Hematopoietic multipotent progenitor cell treated with erythropoietin and hydrocortisone succinate and interleukin-3 and kit ligand, for 6 days (in vitro differentiated cells): Measurements from ENCODE around the gene TNRC6A.
"Not testable (repeated sequence)": the region's sequence is repeated elsewhere in the genome, so short reads cannot be mapped to it uniquely, and the experiment has no call there.

ENCODE experiments used
- DNase-seq: peaks from one replicate; pipeline ENCODE4 v3.0.0-alpha.2; 2015

The TNRC6A gene

DNA sequence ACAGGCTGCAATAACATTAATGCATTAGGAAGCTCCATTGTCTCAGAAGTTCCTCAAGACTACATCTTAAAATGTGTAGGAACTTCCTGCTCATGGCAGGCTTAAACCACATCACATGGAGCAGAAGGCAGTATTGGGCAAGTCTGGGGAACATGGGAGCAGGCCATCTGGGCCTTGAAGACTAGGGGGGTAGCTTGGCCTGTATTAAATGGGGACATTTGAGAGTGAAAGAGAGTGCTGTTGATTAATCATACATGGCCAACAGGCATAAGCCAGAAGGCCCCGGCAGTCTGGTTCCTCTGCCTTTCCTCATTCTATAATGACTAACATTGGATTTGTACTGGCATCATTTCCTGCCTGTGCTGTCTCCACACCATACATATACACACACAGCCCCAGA is 91.1 kb downstream of the TNRC6A start:
- DNase-seq: no peak

DNA sequence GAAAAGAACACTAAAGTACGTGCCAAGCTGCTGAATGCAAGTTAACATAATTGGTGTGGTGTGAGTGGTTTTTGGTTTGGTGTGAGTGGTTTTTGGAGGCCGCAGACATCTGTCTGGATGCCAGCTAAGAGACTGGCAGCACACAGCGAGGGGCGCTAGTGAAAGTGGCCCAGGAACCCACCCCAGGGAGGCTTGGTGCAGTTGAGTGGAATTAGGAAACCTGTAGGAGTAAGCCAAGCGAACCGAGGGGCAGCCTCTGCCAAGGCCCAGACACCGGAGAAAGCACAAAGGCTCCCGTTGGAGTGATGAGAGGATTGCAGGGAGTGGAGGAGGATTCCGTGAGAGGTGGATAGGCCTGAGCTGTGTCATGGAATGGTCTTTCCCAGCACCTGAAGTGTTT is 91.7 kb downstream of the TNRC6A start:
- no peak for DNase-seq

DNA sequence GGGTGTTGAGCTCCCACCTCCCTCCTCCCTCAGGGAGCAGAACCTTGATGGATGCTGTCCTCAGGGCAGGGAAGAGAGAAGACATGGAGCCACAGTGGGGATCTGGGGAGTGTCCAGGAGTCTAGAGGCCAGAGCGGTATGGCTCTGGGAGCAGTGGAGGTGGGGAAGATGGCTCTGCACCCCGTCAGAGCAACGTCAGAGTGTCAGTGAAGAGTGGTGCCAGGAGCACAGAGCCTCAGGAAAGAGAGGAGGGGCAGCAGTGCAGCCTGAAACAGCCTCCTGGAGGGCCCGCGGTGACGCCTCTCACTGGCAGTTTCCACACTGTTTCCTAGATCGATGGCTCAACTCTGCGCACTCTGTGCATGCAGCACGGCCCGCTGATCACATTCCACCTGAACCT is 93.1 kb downstream of the TNRC6A start:
- no peak for DNase-seq

DNA sequence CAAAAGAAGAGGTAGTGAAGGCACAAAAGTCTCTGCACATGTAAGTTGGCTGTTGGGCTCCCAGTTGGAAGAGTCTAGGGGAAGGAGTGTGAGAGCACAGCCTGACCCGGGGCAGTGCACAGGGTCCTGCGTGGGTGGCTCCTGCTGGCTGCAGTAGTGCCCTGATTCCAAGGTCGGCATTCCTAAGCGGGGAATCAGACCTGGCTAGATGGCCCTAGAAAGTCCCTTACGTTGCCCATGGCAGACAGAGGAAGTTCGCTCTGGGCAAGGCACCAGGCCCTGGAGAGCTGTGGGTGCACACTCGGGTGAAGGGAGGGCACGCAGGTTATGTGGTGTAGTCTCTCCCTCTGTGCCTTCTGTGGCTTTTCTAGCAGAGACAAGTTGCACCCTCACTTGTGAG is 93.5 kb downstream of the TNRC6A start:
- no peak for DNase-seq

DNA sequence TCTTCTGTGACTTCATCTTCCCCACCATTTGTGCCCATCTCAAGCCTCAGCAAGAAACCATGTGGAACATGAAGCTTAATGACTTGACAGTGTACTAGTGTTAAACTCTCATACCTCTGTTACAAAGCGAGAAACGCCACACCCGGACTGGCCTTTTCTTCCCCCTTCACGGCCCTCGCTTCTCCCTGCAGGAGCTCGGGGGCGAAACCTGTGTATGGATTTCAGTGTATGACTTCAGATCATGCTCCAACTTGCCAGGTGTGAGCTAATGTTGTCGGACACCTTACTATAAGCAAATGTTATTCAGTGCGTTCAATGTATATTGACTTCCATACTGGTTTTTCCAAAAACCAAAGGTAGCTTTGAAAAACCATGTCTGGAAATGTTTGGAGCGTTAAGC is 96.2 kb downstream of the TNRC6A start:
- no peak for DNase-seq

DNA sequence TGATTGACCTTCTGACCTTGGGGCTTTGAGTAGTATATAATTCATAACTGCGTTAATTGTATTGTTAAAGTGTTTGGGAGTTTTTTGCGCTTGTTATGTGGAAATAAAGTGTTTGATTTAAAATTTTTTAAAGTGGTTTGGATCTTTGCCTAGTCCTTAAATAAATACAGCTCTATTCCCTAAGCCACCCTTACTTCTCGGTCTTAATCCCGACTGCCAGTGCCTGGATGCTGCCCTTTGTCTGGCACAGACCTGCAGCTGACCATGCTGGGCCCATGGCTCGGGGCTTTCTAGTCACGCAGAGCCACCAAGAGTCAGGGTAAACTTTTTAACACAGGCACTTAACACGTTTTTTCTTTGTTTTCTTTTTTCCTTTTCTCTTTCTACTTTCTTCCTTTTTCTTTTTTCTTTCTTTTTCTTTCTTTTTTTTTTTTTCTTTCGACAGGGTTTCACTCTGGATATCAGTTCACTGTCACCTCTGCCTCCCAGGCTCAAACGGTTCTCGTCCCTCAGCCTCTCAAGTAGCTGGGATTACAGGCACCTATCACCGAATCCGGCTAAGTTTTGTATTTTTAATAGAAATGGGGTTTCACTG is 96.7 kb downstream of the TNRC6A start:
- no peak for DNase-seq

DNA sequence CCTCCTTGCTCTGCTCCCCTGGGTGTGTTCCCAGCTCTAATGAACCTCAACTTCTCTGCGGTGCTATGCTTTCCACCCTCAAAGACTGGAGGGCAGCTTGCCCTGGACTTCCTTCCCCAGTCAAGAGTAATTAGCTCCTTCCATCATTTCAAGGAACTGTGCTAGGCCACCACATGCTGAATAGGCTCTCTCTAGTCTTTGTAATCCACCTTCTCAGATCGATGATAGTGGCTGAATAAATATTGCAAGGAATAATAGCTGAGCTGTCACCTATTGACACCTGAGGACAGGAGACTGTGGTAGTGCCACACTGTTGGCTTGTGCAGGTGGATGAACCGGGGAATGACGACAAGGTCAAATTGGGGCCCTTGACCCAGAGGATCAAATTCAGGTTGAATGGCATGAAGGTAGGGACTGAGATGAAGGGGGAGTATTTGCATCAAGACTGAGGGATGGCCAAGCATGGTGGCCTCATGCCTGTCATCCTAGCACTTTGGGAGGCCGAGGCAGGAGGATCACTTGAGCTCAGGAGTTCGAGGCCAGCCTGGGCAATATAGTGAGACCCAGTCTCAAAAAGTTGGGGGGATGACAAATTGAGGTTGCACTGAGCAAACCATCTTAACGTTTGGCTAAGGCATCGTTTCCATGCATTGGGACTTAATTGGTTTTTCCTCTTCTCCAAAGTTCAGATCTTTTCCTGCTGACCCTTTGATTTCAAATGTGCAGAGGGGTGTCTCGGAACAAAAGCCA is 97.5 kb downstream of the TNRC6A start:
- DNase-seq: no peak

DNA sequence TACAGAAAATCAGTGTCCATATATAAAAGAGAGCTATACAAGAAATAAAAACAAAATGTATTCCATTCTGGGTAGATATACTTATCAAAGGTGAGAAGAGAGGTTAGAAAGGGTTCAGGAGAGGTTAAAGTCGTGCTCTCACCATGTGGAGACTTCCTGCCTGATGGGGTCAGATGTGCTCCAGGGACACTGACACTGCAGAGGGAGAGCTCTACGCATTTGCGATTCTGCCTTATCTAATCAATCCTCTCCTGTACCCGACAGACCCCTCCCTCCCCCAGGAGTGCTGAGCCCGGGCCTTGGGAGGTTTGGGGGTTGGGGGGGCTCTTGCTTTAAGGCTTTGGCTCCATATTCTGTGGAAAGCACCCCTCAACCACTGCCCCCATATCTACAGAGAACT is 99.7 kb downstream of the TNRC6A start:
- DNase-seq: peak; percentile 28

DNA sequence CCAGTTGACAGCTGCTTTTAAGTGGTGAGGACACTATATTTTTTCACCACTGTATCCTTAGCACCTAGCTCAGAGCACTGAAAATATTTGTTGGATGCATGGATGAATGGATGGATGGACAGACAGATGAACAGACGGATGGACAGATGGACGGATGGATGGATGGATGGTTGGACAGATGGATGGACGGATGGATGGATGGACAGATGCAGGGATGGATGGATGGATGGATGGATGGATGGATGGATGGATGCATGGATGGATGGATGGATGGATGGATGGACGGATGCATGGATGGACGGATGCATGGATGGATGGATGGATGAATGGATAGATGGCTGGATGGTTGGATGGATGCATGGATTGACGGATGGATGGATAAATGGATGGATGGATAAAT is 103.9 kb downstream of the TNRC6A start:
- DNase-seq: no peak

DNA sequence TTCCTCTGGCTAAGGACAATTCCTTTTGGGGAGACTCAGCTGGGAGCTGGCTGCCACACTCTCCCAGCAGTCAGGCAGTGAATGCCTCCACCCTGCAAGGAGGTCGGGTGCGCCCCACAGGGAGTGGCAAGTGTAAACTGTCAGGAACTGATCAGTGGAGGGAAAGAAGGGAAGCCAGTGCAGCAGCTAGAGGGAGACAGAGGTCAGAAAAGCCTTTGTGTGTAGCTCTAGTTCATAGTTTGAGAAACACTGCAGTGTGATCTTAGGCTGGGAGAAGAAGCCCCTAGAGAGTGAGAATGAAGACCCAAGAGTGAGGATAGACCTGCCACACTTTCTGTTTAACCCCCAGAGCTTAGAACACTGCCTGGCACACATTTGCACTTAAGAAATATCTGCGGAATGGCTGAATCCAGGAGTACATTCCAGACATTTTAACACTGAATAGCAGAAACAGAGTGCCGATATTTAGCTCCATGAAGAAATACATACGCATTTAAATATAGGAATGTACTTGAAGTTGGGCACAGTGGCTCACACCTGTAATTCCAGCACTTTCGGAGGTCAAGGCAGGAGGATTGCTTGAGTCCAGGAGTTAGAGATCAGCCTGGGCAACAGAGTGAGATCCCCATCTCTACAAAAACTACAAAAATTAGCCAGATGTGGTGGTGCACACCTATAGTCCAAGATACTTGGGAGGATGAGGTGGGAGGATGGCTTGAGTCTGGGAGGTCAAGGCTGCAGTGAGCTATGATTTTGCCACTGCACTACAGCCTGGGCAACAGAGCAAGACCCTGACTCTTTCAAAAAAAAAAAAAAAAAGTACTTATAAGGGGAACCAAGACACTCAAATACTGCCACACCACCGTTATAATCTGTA is 105.2 kb downstream of the TNRC6A start:
- DNase-seq: peak; percentile 90

DNA sequence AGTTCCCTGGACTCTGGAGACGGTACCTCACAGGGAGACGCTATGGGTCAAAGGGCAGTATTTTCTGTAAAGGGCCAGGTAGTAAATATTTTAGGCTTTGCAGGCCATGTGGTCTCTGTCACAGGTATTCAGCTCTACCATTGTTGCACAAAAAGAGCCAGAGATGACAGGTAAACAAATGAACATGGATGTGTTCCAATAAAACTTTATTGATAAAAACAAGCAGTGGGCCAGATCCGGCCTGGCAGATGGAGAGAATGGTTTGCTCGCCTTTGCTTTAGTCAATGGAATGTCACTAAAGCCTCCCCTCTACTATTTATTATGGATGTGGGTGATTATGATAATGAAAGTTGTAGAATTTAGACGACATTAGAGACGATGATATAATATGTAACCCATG is 107.4 kb downstream of the TNRC6A start:
- no peak for DNase-seq

DNA sequence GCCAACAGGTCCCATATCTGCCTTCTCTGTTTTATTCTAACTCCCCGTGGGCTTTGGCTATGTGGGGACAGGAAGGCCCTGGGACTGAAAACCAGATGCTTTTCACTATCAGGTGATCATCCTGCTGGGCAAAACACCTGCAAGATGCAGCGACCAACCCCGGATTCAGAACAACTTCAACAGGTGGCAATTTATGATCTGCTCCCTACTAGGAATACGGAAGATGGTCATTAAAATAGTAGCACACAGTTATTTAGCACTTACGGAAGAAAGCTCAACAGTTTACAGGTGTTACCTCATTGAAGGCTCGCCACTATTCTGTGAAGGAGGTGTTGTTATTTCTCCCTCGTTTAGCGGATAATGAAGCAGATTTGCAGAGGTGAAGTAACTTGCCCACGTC is 108.5 kb downstream of the TNRC6A start:
- no peak for DNase-seq

DNA sequence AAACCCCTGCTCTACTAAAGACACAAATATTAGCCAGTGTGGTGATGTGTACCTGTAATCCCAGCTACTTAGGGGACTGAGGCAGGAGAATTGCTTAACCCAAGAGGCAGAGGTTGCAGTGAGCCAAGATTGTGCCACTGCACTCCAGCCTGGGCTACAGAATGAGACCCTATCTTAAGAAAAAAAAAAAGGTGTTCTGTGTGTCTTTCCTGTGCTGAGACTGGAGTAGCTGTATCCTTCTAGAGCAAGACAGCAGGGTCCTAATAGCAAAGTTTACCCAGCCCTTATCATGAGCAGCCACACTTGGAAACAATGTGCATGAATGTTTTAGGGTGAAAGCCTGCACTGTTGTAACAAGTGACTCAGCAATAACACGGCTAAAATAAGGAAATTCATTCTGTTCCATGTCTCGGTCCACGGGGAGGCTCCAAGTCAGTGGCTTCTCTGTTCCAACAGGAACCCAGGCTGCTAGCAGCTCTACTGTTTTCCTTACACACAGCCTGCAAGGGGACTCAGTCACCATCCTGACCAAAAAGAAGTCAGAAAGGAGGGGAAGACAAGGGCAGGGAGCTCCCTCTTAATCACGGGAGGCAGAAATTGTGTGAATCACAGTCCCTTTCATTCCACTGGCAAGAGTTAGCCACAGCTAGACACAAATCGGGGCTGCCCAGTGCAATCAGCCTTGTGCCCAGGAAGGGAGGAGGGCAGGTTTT is 109.3 kb downstream of the TNRC6A start:
- peak; percentile 90 for DNase-seq

DNA sequence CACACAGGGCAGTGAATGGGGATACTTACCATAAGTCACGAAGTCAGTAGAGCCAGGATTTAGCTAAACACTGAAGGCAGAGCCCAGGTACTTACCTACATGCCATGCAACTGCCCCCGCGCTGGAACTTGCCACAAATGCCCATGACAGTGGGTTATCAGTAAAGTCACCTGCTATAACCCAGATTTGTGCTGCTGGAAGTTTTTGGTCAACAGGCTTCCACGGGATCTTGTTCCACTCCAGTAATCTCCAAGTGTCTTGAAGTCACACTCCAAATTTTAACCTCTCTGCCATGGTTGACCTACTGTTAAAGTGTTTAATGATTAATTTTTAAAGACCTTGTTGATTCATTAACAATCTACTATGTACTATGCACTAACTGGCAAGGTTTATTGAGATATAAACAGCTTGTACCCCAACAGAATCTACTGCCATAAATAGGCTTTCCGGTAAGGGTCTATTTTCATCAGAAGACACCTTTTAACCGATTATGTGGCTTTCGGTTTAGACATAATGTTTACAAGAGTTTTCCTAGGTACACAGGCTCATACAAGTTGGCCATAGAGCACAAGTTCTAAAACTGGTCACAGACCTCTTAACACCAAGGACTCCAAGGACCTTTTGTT is 110.0 kb downstream of the TNRC6A start:
- DNase-seq: no peak

DNA sequence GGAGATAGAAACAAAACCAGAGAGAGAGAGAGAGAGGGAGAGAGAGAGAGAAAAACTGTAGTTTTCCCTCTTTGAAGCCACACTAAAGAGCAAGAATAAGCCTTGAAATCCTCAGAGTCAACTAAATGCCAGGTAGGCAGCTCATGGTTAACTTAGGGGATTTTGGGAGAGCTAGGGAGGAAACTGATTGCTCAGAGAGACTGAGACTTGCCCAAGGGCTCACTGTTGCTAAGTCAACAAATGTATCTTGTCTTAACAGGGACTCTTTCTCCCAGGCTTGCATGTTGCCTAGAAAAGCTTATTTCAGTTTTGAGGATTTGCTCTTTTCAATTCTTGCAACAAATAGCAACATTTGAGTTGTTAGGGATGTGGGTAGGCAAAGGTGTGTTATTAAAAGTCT is 111.8 kb downstream of the TNRC6A start:
- no peak for DNase-seq

DNA sequence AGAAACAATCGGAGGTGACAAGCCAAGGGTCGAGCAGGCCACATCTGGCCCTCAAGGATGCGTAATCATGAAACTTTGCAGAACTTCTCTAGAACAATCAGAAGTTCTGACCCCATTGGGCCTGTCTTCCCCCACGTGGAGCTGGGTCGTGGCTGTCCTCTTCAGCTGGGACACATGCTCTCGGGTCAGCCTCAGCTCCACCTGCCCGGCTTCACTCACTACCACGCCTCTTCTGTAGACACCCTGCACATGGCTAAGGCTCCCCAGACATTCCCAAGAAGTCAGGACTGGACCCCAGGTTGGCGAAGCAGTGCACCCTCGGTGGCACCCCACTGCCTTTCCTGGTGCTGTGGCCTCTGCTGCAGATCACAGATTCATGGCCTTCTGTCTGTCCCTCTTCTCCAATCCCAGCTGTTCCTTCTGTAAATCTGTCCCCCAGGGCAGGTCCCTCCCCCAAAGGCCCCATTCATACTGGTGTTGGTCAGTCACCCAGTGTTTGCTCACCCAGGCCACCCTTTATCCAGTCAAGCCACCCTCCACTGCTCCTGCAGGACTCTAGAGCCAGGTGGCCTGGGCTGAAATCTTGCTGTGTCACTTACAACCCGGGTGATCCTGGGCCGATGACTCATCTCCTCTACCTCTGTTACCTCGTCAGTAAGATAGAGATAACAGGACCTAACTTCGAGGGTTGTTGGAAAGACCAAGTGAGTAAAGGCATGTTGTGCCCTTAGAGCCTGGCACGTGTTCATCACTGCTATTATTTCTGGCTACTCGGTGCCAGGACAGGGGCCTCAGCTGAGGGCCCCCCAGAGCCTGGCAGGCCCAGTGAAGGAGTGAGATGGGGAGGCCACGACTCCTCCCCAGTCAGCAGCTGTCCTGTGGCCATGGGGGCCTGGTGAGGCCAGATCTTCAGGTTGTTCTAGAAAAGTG is 114.9 kb downstream of the TNRC6A start:
- DNase-seq: peak; percentile 61

DNA sequence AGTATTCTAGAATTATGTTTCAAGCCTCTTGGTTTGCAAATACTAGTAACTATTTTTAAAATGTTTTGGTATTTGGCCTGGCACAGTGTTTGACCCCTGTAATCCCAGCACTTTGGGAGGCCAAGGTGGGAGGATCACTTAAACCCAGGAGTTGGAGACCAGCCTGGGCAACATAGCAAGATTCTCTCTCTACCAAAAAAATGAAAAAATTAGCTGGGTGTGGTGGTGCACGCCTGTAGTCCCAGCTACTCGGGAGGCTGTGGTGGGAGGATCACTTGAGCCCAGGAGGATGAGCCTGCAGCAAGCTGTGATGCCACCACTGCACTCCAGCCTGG is 115.5 kb downstream of the TNRC6A start:
- DNase-seq: not testable (repeated sequence)

DNA sequence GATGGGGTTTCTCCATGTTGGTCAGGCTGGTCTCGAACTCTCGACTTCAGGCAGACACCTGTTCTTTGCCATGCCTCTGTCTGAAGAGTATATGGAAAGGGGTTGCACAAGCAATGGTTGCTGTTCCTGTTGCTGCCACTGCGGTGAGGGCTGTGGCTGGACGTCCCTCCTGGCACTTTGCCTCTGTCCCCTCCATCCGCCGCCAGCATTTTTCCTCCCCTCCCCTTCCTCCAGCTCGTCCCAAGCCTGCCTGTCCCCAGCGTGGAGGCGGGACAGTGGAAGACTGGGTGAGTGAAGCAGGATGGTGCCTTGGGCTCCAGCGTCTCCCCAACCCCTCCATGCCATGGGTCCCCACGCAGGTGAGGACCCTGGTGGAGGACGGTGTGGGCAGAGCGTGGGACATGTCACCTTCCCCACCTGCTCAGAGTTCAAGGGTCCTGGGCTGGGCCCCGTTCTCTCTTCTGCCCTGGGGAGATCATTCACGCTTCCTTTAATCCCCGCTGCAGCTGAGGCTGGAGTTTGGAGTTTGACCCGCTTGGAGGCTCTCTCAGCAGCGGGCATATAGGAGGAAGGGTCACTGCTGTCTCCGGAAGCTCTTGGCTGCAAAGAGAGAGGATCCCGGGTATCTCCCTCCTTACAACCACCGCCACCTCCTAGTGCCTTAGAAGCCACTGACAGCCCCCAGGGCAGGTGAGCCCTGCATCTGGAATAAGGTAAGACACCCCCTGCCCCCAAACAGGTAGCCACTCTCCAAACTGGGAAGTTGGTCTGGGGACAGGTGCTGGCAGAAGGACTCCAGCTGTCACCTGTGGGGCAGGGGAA is 116.5 kb downstream of the TNRC6A start, which contains the start of gene SLC5A11:
Gene SLC5A11 (plus strand): TSS at position 238 of the 822 bp plus-strand sequence. CDS start 12,681 bp downstream, outside the sequence.
- no peak for DNase-seq

DNA sequence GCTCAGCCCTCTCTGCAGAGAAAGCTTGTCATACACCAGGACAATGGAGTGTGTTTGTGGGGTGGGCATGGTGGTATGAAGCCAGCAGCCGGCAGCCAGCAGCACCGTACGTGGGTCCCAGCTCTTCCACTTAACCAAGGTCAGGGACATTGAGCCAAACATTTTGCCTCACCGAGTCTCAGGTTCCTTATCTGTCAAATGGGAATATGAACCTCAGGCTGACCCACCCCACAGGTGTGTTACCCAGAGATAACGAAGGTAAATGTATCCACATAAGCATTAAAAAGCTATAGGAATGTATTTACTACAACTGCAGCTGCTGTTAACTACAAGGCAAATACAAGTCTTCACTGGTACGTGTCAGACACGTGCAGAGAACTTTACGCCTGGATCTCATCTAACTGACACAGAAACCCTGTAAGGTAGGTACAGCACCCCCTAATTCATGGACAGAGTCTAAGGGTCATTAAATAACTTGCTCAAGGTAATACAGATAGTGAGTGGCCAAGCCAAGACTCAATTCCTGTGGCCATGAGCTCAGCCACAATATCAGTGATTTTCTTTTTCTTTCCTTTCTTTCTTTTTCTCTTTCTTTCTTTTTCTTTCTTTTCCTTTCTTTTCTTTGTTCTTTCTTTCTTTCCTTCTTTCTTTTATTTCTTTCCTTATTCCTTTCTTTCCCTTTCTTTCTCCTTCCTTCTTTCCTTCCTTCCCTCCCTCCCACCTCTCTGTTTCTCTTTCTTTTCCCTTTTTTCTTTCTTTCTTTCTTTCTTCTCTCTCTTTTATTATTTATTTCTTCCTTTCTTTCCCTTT is 117.3 kb downstream of the TNRC6A start:
- DNase-seq: no peak

DNA sequence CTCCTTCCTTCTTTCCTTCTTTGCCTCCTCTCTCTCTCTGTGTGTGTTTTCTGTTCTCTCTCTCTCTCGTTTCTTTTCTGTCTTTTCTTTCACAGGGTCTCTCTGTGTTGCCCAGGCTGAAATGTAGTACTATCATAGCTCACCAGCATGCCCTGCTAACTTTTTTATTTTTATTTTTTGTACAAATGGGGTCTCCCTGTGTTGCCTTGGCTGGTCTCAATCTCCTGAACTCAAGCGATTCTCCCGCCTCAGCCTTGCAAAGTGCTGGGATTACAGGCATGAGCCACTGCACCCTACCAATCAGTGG is 117.9 kb downstream of the TNRC6A start:
- no peak for DNase-seq
